Measurements from ENCODE around the gene EMP2. TPM values are rescaled to one million over a fixed set of nuclear protein-coding genes. Genes with fewer than 3 reads are reported as not detected.

EMP2 gene
- polyA plus RNA-seq, 2 of the 4 experiments (the other 2 are of a cell fraction): 14.2 to 21.4 TPM

- FAIRE-seq: no peak
- Histone ChIP-seq H3K9me3 (no peaks in the 10 kb centered on the region), H3K27ac (peak overlapping the region in 1 of 2 experiments; percentile 47; a peak in 1 of 6 replicates), H3K4me3 (no peak overlapping the region), H3K4me2 (no peak overlapping the region), H3K4me1 (peaks cover 14% of the 10 kb centered on the region)
- CTCF ChIA-PET: interaction anchor here (0.8 to 10.3 kb wide), 4 partner anchors 9 to 400 kb away, joined by 3 to 198 read pairs (median 3); no protein-coding TSS in a partner anchor
- POLR2A ChIA-PET: no interaction called here
- 89% methylated on average over 7 of the region's 7 CpGs for WGBS (ENCODE audit: missing lambda C conversion rate)
- no peak for ATAC-seq
- no peak for TF ChIP-seq SMC3 (IDR thresholded peaks at IDR 0.05)
- no peak for TF ChIP-seq ELK1 (IDR thresholded peaks at IDR 0.05; ENCODE audit: low read depth, low read length)
- TF ChIP-seq POLR2A (IDR thresholded peaks at IDR 0.05; ENCODE audit: low read length): no peak
- no peak for TF ChIP-seq ZFP36 (IDR thresholded peaks at IDR 0.05; ENCODE audit: borderline replicate concordance, partially characterized antibody)
- TF ChIP-seq CBX2 (IDR thresholded peaks at IDR 0.05; ENCODE audit: borderline replicate concordance, low read depth): no peak
- TF ChIP-seq ESRRA (IDR thresholded peaks at IDR 0.05; ENCODE audit: borderline replicate concordance, low read length): no peak
- no peak for DNase-seq (ENCODE audit: low read depth in 1 of 2, low spot score in 1 of 2)
These were observed 61.8 kb downstream of the EMP2 start for GRCh38 chr16:10518479-10519041.

- POLR2A ChIA-PET: no interaction called here
These were observed 62.5 kb downstream of the EMP2 start for GRCh38 chr16:10517868-10518267.

GRCh38 chr16:10514369-10515055, 65.9 kb downstream of the EMP2 start:
- FAIRE-seq: no peak
- H3K4me1 ChIP-seq: no peaks in the 10 kb centered on the region
- peak overlapping the region in 1 of 2 experiments; percentile 33; a peak in 1 of 6 replicates for H3K27ac ChIP-seq
- peak; percentile 40 to 60 for DNase-seq (ENCODE audit: low read depth in 1 of 2, low spot score in 1 of 2)
- CTCF ChIA-PET: interaction anchor here (0.5 to 10.3 kb wide), 52 partner anchors 9 to 1412 kb away, joined by 3 to 198 read pairs (median 5); partner anchors contain the start of gene NUBP1
- no peak overlapping the region for H3K4me3 ChIP-seq
- WGBS (ENCODE audit: missing lambda C conversion rate): 50% methylated on average over 6 of the region's 6 CpGs
- TF ChIP-seq CTCF (IDR thresholded peaks at IDR 0.05): peak; percentile 89
- TF ChIP-seq RAD21 (conservative IDR thresholded peaks at IDR 0.05 in 1 of 2, IDR thresholded peaks at IDR 0.05 in 1 of 2): peak; percentile 82 to 83
- TF ChIP-seq SMC3 (IDR thresholded peaks at IDR 0.05): peak; percentile 94
- TF ChIP-seq RNF2 (IDR thresholded peaks at IDR 0.05; ENCODE audit: borderline replicate concordance, low read depth): no peak
- POLR2A ChIA-PET: interaction anchor here (1.3 kb wide), 1 partner anchor 230 kb away, joined by 4 read pairs; the partner anchor contains the start of gene NUBP1
- peak in 1 of 2 experiments; percentile 62; a peak in 3 of 6 replicates for ATAC-seq
- H3K9me3 ChIP-seq: no peaks in the 10 kb centered on the region
- H3K4me2 ChIP-seq: no peak overlapping the region

More at GRCh38 chr16:10517868-10518267, 62.5 kb downstream of the EMP2 start:
- 92% methylated on average over 5 of the region's 5 CpGs for WGBS (ENCODE audit: missing lambda C conversion rate)
- Histone ChIP-seq H3K4me2 (no peak overlapping the region), H3K4me1 (peaks cover 14% of the 10 kb centered on the region), H3K9me3 (no peaks in the 10 kb centered on the region), H3K27ac (peak overlapping the region in 1 of 2 experiments; percentile 47; a peak in 1 of 6 replicates), H3K4me3 (no peak overlapping the region)
- FAIRE-seq: no peak
- ATAC-seq: no peak
- CTCF ChIA-PET: interaction anchor here (0.8 to 10.3 kb wide), 4 partner anchors 8 to 401 kb away, joined by 3 to 198 read pairs (median 3); no protein-coding TSS in a partner anchor
- no peak for DNase-seq (ENCODE audit: low read depth in 1 of 2, low spot score in 1 of 2)
- TF ChIP-seq JUNB (IDR thresholded peaks at IDR 0.05) (no peak), CHD4 (IDR thresholded peaks at IDR 0.05; ENCODE audit: borderline replicate concordance) (no peak), PHF8 (IDR thresholded peaks at IDR 0.05; ENCODE audit: borderline replicate concordance, low read depth) (no peak), CTCF (IDR thresholded peaks at IDR 0.05) (no peak), RNF2 (IDR thresholded peaks at IDR 0.05; ENCODE audit: borderline replicate concordance, low read depth) (no peak)

All from A549 (cell line).